Panc1 (cell line): ENCODE data around the gene UPB1.

Experiments
- SIN3A ChIP-seq: IDR thresholded peaks from 2 replicates; pipeline ENCODE4 v1.6.1; 2012; ENCODE audit warnings: low read depth, mild to moderate bottlenecking, low read length, moderate library complexity, borderline replicate concordance; ENCODE audit not compliant: insufficient read depth
- TF ChIP-seq, protein P1 (sequence below): fragments of 450-650 bp; IDR thresholded peaks from 2 replicates; pipeline ENCODE4 v1.5.1; 2017; ENCODE audit warnings: mild to moderate bottlenecking
- TF ChIP-seq, protein P2 (sequence below), 2 experiments: IDR thresholded peaks; 2 replicates each; pipeline ENCODE4 v1.6.1; 2011 to 2012; ENCODE audit warnings: low read depth in 2 of 2, control low read depth in 1 of 2, low read length in 1 of 2, mild to moderate bottlenecking in 1 of 2, moderate library complexity in 1 of 2; ENCODE audit not compliant: insufficient read depth in 1 of 2

DNA sequence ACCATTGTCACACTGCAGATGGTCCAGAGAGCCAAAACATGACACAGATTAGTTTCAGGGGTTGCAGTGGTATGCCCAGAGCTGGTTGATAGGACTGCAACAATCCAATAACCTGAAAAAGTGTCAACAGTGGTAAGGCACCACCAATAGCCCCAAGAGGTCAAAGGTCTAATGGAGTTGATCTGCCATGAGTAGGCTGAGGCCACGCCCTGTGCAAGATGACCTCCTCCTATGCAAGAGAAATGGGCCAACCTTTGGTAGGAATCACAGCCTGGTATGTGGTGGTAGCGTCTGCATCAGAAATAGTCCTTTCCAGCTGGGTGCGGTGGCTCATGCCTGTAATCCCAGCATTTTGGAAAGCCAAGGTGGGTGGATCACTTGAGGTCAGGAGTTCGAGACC, 40.2 kb downstream of the UPB1 start:
- TF ChIP-seq, protein P1, sequence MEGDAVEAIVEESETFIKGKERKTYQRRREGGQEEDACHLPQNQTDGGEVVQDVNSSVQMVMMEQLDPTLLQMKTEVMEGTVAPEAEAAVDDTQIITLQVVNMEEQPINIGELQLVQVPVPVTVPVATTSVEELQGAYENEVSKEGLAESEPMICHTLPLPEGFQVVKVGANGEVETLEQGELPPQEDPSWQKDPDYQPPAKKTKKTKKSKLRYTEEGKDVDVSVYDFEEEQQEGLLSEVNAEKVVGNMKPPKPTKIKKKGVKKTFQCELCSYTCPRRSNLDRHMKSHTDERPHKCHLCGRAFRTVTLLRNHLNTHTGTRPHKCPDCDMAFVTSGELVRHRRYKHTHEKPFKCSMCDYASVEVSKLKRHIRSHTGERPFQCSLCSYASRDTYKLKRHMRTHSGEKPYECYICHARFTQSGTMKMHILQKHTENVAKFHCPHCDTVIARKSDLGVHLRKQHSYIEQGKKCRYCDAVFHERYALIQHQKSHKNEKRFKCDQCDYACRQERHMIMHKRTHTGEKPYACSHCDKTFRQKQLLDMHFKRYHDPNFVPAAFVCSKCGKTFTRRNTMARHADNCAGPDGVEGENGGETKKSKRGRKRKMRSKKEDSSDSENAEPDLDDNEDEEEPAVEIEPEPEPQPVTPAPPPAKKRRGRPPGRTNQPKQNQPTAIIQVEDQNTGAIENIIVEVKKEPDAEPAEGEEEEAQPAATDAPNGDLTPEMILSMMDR, result no peak
- no peak for TF ChIP-seq SIN3A
- TF ChIP-seq, protein P2, sequence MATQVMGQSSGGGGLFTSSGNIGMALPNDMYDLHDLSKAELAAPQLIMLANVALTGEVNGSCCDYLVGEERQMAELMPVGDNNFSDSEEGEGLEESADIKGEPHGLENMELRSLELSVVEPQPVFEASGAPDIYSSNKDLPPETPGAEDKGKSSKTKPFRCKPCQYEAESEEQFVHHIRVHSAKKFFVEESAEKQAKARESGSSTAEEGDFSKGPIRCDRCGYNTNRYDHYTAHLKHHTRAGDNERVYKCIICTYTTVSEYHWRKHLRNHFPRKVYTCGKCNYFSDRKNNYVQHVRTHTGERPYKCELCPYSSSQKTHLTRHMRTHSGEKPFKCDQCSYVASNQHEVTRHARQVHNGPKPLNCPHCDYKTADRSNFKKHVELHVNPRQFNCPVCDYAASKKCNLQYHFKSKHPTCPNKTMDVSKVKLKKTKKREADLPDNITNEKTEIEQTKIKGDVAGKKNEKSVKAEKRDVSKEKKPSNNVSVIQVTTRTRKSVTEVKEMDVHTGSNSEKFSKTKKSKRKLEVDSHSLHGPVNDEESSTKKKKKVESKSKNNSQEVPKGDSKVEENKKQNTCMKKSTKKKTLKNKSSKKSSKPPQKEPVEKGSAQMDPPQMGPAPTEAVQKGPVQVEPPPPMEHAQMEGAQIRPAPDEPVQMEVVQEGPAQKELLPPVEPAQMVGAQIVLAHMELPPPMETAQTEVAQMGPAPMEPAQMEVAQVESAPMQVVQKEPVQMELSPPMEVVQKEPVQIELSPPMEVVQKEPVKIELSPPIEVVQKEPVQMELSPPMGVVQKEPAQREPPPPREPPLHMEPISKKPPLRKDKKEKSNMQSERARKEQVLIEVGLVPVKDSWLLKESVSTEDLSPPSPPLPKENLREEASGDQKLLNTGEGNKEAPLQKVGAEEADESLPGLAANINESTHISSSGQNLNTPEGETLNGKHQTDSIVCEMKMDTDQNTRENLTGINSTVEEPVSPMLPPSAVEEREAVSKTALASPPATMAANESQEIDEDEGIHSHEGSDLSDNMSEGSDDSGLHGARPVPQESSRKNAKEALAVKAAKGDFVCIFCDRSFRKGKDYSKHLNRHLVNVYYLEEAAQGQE (IDR thresholded peaks at IDR 0.05; ENCODE audit: insufficient read depth in 1 of 2, low read depth in 2 of 2, low read length in 1 of 2), result no peak
